IMR-90 (cell line): ENCODE measurements around the gene TSTD2. TPM values are rescaled to one million over a fixed set of nuclear protein-coding genes. Genes with fewer than 3 reads are reported as not detected.

Experiments
- ATAC-seq: fragments of 200-7000 bp; cut with Tn5 transposase; 2 replicates; pipeline ENCODE4 v1.9.1; 2020; ENCODE audit warnings: low read depth, mild to moderate bottlenecking, moderate library complexity
- BruUV-seq: library from RNA; stranded (reverse); fragments of 400-500 nt; replicated peaks from 2 replicates; lab custom pipeline; 2021; lab: Mats Ljungman, UMichigan
- CTCF ChIA-PET: fragments of 300-600 bp; formaldehyde crosslinking; extraction: SDS; loops from one replicate; lab custom pipeline; 2021; ENCODE audit warnings: antibody characterized with exemption; lab: Yijun Ruan, JAX
- POLR2A ChIA-PET: fragments of 300-600 bp; sonication (Branson Sonifier 250); formaldehyde crosslinking; loops from one replicate; lab custom pipeline; 2022; ENCODE audit warnings: antibody characterized with exemption; ENCODE audit not compliant: unreplicated experiment; lab: Charles Lee
- DNase-seq: peaks from one replicate; pipeline ENCODE4 v3.0.0; 2013
- H2AFZ ChIP-seq: replicated peaks from 2 replicates; pipeline ENCODE3; 2013; ENCODE audit warnings: low read length, mild to moderate bottlenecking; ENCODE audit not compliant: poor library complexity
- H2AK5ac ChIP-seq: 2 replicates; pipeline ENCODE4 v1.6.1; 2013; ENCODE audit warnings: low read depth, low read length, inconsistent platforms
- H2AK9ac ChIP-seq: replicated peaks from 2 replicates; pipeline ENCODE3; 2013; ENCODE audit warnings: mild to moderate bottlenecking, low read depth, low read length, moderate library complexity; ENCODE audit not compliant: poor library complexity
- H2BK120ac ChIP-seq: 2 replicates; pipeline ENCODE4 v1.6.1; 2013; ENCODE audit warnings: low read depth, low read length, inconsistent platforms
- H2BK15ac ChIP-seq: 3 replicates; pipeline ENCODE4 v1.6.1; 2013; ENCODE audit warnings: low read depth, low read length, inconsistent platforms
- H2BK20ac ChIP-seq: 2 replicates; pipeline ENCODE4 v1.6.1; 2013; ENCODE audit warnings: low read depth, mild to moderate bottlenecking, inconsistent platforms, low read length, moderate library complexity
- H2BK5ac ChIP-seq: 2 replicates; pipeline ENCODE4 v1.6.1; 2013; ENCODE audit warnings: mild to moderate bottlenecking, low read depth, low read length, inconsistent platforms; ENCODE audit not compliant: poor library complexity, severe bottlenecking
- H3K14ac ChIP-seq: replicated peaks from 2 replicates; pipeline ENCODE4 v1.6.1; 2013; ENCODE audit warnings: low read depth, low read length, inconsistent platforms
- H3K18ac ChIP-seq: 2 replicates; pipeline ENCODE4 v1.6.1; 2013; ENCODE audit warnings: low read depth, low read length, control low read depth
- H3K23ac ChIP-seq: 2 replicates; pipeline ENCODE4 v1.6.1; 2013; ENCODE audit warnings: low read depth, low read length, inconsistent platforms
- H3K27ac ChIP-seq: 2 replicates; pipeline ENCODE4 v1.5.1; 2013; ENCODE audit warnings: mild to moderate bottlenecking, control low read depth, low read length; ENCODE audit not compliant: insufficient read depth
- H3K27me3 ChIP-seq: 2 replicates; pipeline ENCODE4 v1.6.1; 2013; ENCODE audit warnings: low read length; ENCODE audit not compliant: control insufficient read depth, insufficient read depth
- H3K36me3 ChIP-seq: 2 replicates; pipeline ENCODE4 v1.6.1; 2013; ENCODE audit warnings: low read length, mixed read lengths; ENCODE audit not compliant: control insufficient read depth, insufficient read depth
- H3K4ac ChIP-seq: 2 replicates; pipeline ENCODE4 v1.6.1; 2013; ENCODE audit warnings: low read depth, low read length, inconsistent platforms
- H3K4me1 ChIP-seq: 2 replicates; pipeline ENCODE4 v1.6.1; 2013; ENCODE audit warnings: low read length, mixed read lengths; ENCODE audit not compliant: control insufficient read depth, insufficient read depth
- H3K4me2 ChIP-seq: 2 replicates; pipeline ENCODE4 v1.6.1; 2013; ENCODE audit warnings: low read depth, mild to moderate bottlenecking, control low read depth, low read length, moderate library complexity
- H3K4me3 ChIP-seq: 2 replicates; pipeline ENCODE4 v1.5.1; 2013; ENCODE audit warnings: low read depth, mild to moderate bottlenecking, control low read depth, low read length, moderate library complexity; ENCODE audit not compliant: insufficient read depth
- H3K56ac ChIP-seq: 2 replicates; pipeline ENCODE4 v1.6.1; 2013; ENCODE audit warnings: low read length, inconsistent platforms; ENCODE audit not compliant: insufficient read depth; ENCODE audit errors: extremely low read depth
- H3K79me1 ChIP-seq, 2 experiments: 2 replicates each; pipeline ENCODE4 v1.6.1; 2013; ENCODE audit warnings: low read length in 2 of 2, inconsistent platforms in 1 of 2, low read depth in 1 of 2
- H3K9ac ChIP-seq: 2 replicates; pipeline ENCODE4 v1.6.1; 2013; ENCODE audit warnings: low read depth, low read length, control low read depth
- H3K9me1 ChIP-seq: 2 replicates; pipeline ENCODE4 v1.6.1; 2013; ENCODE audit warnings: low read length, inconsistent platforms; ENCODE audit not compliant: insufficient read depth
- H3K9me3 ChIP-seq: 2 replicates; pipeline ENCODE4 v1.6.1; 2013; ENCODE audit warnings: low read length; ENCODE audit not compliant: control insufficient read depth, insufficient read depth
- H4K20me1 ChIP-seq: 2 replicates; pipeline ENCODE4 v1.6.1; 2013; ENCODE audit warnings: low read length, inconsistent platforms; ENCODE audit not compliant: insufficient read depth
- H4K5ac ChIP-seq: 2 replicates; pipeline ENCODE4 v1.6.1; 2013; ENCODE audit warnings: mild to moderate bottlenecking, low read depth, low read length, control low read depth
- H4K8ac ChIP-seq, 2 experiments: 2 replicates each; pipeline ENCODE4 v1.6.1; 2013; ENCODE audit warnings: low read depth in 2 of 2, low read length in 2 of 2, control low read depth in 1 of 2, inconsistent platforms in 1 of 2
- H4K91ac ChIP-seq: 2 replicates; pipeline ENCODE4 v1.6.1; 2013; ENCODE audit warnings: low read depth, low read length, inconsistent platforms; ENCODE audit not compliant: insufficient read depth
- CEBPB ChIP-seq: IDR thresholded peaks from 2 replicates; pipeline ENCODE4 v1.6.1; 2012; ENCODE audit warnings: low read depth, low read length, improper control_type of control experiment
- CHD1 ChIP-seq: IDR thresholded peaks from 2 replicates; pipeline ENCODE4 v1.6.1; 2012; ENCODE audit warnings: low read depth, low read length, improper control_type of control experiment
- MXI1 ChIP-seq: IDR thresholded peaks from 2 replicates; pipeline ENCODE4 v1.6.1; 2012; ENCODE audit warnings: low read depth, mild to moderate bottlenecking, low read length, moderate library complexity, borderline replicate concordance
- NFE2L2 ChIP-seq: fragments of 150-350 bp; IDR thresholded peaks from 2 replicates; pipeline ENCODE4 v1.6.1; 2016; ENCODE audit warnings: low read depth, mild to moderate bottlenecking, low read length
- RAD21 ChIP-seq: IDR thresholded peaks from 2 replicates; pipeline ENCODE4 v1.6.1; 2012; ENCODE audit warnings: low read length, improper control_type of control experiment
- RCOR1 ChIP-seq: IDR thresholded peaks from 2 replicates; pipeline ENCODE4 v1.6.1; 2012; ENCODE audit warnings: mild to moderate bottlenecking, low read length, improper control_type of control experiment; ENCODE audit not compliant: insufficient replicate concordance
- SMC3 ChIP-seq: fragments of 150-350 bp; IDR thresholded peaks from 2 replicates; pipeline ENCODE4 v1.6.1; 2016; ENCODE audit warnings: low read depth, mild to moderate bottlenecking, antibody characterized with exemption, low read length, moderate library complexity
- WGBS, 2 experiments: methylation state at CpG; one replicate each; pipeline versions ENCODE4 v1.1.5 to v1.1.7; 2013; ENCODE audit warnings: missing lambda C conversion rate in 2 of 2; ENCODE audit not compliant: insufficient read length in 1 of 2; ENCODE audit errors: extremely low coverage in 2 of 2; 5-methylcytosine and 5-hydroxymethylcytosine counted together
- dilution Hi-C: fragments of 300-500 bp; cut with HindIII; formaldehyde crosslinking; loops from one replicate; pipeline ENCODE4 v1.14.3; 2018; ENCODE audit warnings: low sequenced_read_pairs; ENCODE audit not compliant: unreplicated experiment
- in situ Hi-C: fragments of 300-500 bp; cut with MboI; formaldehyde crosslinking; loops from 3 replicates; pipeline ENCODE4 v1.14.3; 2019; ENCODE audit warnings: low sequenced_read_pairs, inconsistent platforms, mixed read lengths
- intact Hi-C: fragments of 100-400 bp; cut with micrococcal nuclease; formaldehyde crosslinking; loops from 2 replicates; pipeline ENCODE4 v1.10.0; 2022
- polyA plus RNA-seq, 3 experiments: library from polyadenylated mRNA; depleted of rRNA; stranded (reverse); fragments of >200 nt; gene quantifications; 2 replicates each; pipeline ENCODE4 v1.2.3, GENCODE V29; 2012; ENCODE audit warnings: low replicate concordance in 1 of 3
- total RNA-seq: library from RNA; depleted of rRNA; stranded (reverse); fragments of >200 nt; gene quantifications from 2 replicates; pipeline ENCODE4 v1.2.3, GENCODE V29; 2012
- TF ChIP-seq, protein P1 (sequence below): conservative IDR thresholded peaks from 2 replicates; pipeline ENCODE4 v1.5.1; 2012; ENCODE audit warnings: mild to moderate bottlenecking, low read depth, low read length, improper control_type of control experiment

The TSTD2 gene
- total and polyA plus RNA-seq, 2 of the 4 experiments (the other 2 are of a cell fraction), result 11.2 to 16.3 TPM

DNA sequence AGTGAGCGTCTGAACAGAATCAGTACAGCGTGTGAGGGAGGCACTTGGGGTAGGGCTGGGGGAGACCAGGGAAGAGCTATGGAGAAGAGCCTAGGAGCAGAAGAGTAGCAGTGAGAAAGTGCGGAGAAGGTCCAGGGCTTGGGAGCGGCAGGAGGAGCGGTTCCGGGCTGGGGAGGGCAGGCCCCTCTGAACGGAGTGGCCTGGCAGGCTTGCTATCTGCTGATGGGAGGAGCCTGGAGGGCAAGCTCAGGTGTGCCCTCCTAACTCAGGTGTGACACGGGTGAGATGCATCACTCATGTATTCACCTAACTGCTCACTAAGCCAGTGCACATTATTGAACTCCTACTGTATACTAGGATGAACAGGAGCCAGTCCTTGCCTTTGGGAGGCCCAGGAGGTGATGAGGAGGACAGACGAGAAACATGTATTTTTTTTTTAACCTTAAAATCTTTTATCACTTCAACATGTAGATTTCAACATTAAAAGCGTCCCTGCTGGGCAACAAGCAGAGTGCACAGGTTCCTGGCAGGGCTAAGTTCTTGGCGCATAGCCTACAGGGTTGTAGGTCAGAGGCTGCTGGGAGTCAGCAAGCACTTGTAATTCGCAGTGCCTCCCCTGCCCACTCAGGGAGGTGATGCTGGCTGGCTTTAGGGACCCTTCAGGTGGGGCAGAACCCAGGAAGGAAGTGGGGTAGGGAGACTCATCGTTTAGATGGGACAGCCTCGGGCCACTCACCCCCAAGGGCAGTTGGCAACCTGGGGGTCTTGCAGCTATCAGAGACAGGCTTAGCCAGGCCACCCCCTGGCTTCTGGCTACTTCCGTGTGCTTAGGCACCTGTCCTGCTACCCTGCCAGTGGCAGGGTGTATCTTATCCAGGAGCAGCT, 76.2 kb downstream of the TSTD2 start:
- WGBS, 2 experiments, result 47% methylated on average over 2 of the region's 15 CpGs; no CpG with 5 or more reads in 1 of the 2 experiments
- Histone ChIP-seq H3K79me1 (no peaks in the 10 kb centered on the region), H4K20me1 (no peaks in the 10 kb centered on the region), H4K91ac (no peak overlapping the region), H2BK20ac (no peak overlapping the region), H2AFZ (no peak overlapping the region), H4K5ac (no peak overlapping the region), H3K4ac (no peak overlapping the region), H3K27me3 (peaks cover 2% of the 10 kb centered on the region; the same call in 1 of the 2 replicates), H2AK9ac (no peak overlapping the region), H2BK5ac (no peak overlapping the region), H3K18ac (no peak overlapping the region), H3K56ac (no peak overlapping the region), H2BK15ac (no peak overlapping the region), H4K8ac (no peak overlapping the region), H3K9me3 (no peaks in the 10 kb centered on the region), H3K9ac (no peak overlapping the region), H3K36me3 (no peaks in the 10 kb centered on the region), H2BK120ac (no peak overlapping the region), H2AK5ac (no peak overlapping the region), H3K4me2 (no peak overlapping the region), H3K14ac (no peak overlapping the region), H3K27ac (no peak overlapping the region), H3K9me1 (peaks cover 1% of the 10 kb centered on the region; the same call in 1 of the 2 replicates), H3K4me3 (no peak overlapping the region), H3K23ac (no peak overlapping the region), H3K4me1 (no peaks in the 10 kb centered on the region)
- DNase-seq, result no peak
- ATAC-seq, result no peak
- in situ Hi-C loops (no loop called here), intact Hi-C loops (no loop called here), dilution Hi-C loops (no loop called here)
- CTCF ChIA-PET, result no interaction called here
- BruUV-seq, result no TSS peak
- POLR2A ChIA-PET, result no interaction called here
- TF ChIP-seq, protein P1, sequence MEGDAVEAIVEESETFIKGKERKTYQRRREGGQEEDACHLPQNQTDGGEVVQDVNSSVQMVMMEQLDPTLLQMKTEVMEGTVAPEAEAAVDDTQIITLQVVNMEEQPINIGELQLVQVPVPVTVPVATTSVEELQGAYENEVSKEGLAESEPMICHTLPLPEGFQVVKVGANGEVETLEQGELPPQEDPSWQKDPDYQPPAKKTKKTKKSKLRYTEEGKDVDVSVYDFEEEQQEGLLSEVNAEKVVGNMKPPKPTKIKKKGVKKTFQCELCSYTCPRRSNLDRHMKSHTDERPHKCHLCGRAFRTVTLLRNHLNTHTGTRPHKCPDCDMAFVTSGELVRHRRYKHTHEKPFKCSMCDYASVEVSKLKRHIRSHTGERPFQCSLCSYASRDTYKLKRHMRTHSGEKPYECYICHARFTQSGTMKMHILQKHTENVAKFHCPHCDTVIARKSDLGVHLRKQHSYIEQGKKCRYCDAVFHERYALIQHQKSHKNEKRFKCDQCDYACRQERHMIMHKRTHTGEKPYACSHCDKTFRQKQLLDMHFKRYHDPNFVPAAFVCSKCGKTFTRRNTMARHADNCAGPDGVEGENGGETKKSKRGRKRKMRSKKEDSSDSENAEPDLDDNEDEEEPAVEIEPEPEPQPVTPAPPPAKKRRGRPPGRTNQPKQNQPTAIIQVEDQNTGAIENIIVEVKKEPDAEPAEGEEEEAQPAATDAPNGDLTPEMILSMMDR, result no peak
- TF ChIP-seq CHD1, result no peak
- no peak for TF ChIP-seq MXI1
- no peak for TF ChIP-seq CEBPB
- TF ChIP-seq NFE2L2, result no peak
- TF ChIP-seq RAD21, result no peak
- TF ChIP-seq SMC3, result no peak
- TF ChIP-seq RCOR1, result no peak
